NT2/D1 (cell line): Measurements from ENCODE around the gene CDH13.

Experiments used
- YY1 ChIP-seq: IDR thresholded peaks from 2 replicates; pipeline ENCODE4 v1.6.1; 2011; ENCODE audit not compliant: insufficient read length, insufficient read depth
- ZNF274 ChIP-seq: IDR thresholded peaks from 2 replicates; pipeline ENCODE4 v1.6.1; 2011; ENCODE audit warnings: mild to moderate bottlenecking, low read depth, low read length

GRCh38 chr16:83835586-83836566 is 1209.1 kb downstream of the CDH13 start:
- TF ChIP-seq ZNF274 (no peak), YY1 (no peak)
